Endometrial microvascular endothelial cells (primary cell): ENCODE results near the gene ADGRA1. TPM values are rescaled to one million over a fixed set of nuclear protein-coding genes. Genes with fewer than 3 reads are reported as not detected.

Experiments used
- in situ Hi-C: cut with HindIII; loops from 2 replicates; pipeline ENCODE4 v1.10.0; 2017; ENCODE audit warnings: low sequenced_read_pairs, low pct_unique_long_range_greater_than_20kb; ENCODE audit errors: inconsistent ontology term
- total RNA-seq: library from RNA; depleted of rRNA; stranded (reverse); fragments of >200 nt; gene quantifications from one replicate; pipeline ENCODE4 v1.2.3, GENCODE V29; 2015; ENCODE audit errors: inconsistent ontology term

The ADGRA1 gene
- total RNA-seq, 1 donor from 2014 or later, result not detected

DNA sequence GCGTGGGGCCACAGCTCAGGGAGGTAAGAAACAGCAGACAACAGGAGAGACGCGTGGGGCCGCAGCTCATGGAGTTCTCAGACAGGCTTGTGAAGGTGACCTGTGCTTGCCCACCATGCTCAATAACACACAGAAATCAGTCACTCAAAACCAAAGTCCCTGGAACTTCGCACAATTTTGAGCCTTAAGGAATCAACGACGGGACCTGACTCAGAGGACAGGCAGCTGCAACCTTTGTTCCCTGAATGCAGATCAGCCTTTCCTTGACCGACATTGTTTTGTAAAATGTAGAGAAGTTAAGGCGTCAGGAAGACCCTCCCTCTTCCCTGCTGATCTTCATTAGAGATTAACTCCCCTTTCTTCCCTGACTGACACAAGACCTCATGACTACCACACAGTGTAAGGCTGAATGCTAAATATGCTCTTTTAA is 63.8 kb downstream of the ADGRA1 start:
- in situ Hi-C loops, result loop anchor here (25.0 kb wide), 2 partner anchors 114 to 214 kb away; partner anchors contain the start of gene CFAP46

DNA sequence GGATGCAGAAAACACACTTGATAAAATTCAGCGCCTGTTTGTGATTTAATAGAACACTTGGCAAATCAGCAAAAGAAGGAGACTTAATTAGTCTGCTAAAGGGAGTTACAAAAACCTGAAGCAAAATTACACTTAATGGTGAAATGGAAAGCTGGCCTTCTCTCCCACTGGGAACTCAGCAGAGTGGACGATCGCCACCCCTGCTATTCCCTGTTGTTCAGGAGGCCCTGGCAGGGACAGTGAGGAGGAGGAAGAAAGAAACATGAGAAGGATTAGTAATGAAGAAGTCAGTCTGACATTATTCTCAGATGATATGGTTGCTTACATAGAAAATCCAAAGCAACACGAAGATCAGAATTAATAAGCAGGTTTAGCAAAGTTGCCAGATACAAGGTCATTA is 66.7 kb downstream of the ADGRA1 start:
- in situ Hi-C loops, result loop anchor here (25.0 kb wide), 2 partner anchors 117 to 217 kb away; partner anchors contain the start of gene CFAP46

DNA sequence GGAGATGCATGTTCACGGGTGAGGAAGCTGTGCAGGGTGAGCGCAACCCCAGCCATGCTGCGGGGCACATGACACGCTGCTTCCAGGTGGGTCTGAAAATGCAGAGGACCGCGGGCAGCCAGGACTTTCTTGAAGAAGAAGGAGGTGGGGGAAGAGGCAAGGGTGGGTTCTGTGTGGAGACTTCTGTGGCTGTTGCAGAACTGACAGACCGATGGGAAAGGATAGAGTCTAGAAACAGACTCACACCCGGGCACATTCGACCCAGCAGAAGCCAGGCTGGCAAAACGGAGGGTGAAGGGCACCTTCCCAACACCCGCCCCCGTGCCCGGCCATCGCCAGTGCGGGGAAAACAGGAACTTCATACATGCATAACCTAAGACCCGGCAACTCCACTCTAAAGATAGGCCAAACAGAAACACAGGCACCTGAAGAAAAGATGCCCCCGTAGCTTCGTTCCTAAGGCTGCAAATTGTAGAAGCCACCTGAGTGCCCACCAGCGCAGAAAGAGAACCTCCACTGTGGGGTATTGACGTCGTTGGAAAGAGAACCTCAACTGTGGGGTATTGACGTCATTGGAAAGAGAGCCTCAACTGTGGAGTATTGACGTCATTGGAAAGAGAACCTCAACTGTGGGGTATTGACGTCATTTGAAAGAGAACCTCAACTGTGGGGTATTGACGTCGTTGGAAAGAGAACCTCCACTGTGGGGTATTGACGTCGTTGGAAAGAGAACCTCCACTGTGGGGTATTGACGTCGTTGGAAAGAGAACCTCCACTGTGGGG is 67.5 kb downstream of the ADGRA1 start:
- in situ Hi-C loops, result loop anchor here (25.0 kb wide), 2 partner anchors 118 to 218 kb away; partner anchors contain the start of gene CFAP46

DNA sequence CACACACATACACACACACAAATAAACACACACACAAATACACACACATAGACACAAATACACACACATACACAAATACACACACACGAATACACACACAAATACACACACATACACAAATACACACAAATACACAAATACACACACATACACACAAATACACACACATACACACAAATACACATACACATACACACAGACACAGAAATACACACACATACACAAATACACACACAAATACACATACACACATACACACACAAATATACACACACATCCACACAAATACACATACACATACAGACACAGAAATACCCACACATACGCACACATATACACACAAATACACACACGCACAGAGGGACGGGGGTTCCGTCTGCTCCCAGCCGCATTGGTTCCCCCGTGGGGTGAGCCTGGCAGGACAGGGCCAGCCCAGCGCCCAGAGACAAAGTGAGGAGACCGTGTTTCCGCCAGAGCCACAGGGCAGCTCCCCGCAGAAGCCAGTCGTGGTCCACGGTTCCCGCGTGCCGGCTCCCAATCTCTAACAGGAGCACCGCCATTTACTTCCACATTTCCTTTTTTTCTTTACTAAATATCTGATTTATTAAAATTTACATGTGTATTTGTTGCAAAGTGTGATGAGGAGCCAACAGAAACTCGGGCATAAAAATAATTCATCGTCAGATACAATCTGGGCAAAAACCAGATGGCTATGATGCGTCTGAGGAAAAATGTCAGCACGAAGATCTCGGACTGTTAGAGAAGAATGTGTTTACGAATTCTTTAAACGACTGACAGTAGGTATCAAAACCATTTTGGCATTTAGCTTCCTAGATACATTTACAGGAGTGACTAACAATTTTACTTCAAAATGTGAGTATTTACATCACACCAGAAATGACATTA is 69.2 kb downstream of the ADGRA1 start:
- in situ Hi-C loops, result loop anchor here (25.0 kb wide), 2 partner anchors 120 to 220 kb away; partner anchors contain the start of gene CFAP46

- in situ Hi-C loops, result loop anchor here (25.0 kb wide), 2 partner anchors 121 to 221 kb away; partner anchors contain the start of gene CFAP46
Observed at GRCh38 chr10:133157662-133158436, 70.1 kb downstream of the ADGRA1 start.

DNA sequence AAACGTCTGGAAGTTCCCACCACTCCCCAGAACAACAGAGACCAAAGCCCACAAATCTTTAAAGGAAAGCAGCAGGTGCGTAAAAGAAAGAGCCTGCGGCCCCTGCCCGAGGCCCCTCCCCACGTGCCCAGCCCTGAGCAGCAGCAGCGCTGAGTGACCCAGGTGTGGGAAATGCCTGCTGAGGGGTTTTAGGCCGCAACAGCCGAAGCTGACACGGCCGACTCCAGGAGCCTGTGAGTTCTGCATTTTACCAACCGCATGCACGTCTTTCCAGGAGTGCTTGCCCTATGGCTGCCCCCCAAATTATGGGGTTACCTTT is 70.7 kb downstream of the ADGRA1 start:
- in situ Hi-C loops, result loop anchor here (25.0 kb wide), 2 partner anchors 121 to 221 kb away; partner anchors contain the start of gene CFAP46

- in situ Hi-C loops, result loop anchor here (25.0 kb wide), 2 partner anchors 122 to 222 kb away; partner anchors contain the start of gene CFAP46
Observed at GRCh38 chr10:133158756-133159610, 71.3 kb downstream of the ADGRA1 start.

DNA sequence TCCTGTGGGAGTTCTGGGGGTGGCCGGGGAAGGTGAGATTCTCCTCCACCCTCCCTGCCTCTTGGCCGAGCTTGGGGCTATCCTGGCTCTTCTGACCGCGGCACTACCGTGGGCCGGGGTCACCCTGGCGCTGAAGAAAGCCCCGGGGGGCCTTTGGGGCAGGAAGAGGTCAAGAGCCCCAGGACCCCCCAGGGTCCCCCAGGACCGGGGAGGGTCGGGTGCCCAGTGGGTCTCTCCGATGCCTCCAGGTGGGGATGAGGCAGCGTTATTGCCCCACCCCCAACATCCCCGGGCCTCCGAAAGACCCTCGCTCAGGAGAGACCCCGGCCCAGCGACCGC is 71.9 kb downstream of the ADGRA1 start:
- in situ Hi-C loops, result loop anchor here (25.0 kb wide), 2 partner anchors 122 to 222 kb away; partner anchors contain the start of gene CFAP46

DNA sequence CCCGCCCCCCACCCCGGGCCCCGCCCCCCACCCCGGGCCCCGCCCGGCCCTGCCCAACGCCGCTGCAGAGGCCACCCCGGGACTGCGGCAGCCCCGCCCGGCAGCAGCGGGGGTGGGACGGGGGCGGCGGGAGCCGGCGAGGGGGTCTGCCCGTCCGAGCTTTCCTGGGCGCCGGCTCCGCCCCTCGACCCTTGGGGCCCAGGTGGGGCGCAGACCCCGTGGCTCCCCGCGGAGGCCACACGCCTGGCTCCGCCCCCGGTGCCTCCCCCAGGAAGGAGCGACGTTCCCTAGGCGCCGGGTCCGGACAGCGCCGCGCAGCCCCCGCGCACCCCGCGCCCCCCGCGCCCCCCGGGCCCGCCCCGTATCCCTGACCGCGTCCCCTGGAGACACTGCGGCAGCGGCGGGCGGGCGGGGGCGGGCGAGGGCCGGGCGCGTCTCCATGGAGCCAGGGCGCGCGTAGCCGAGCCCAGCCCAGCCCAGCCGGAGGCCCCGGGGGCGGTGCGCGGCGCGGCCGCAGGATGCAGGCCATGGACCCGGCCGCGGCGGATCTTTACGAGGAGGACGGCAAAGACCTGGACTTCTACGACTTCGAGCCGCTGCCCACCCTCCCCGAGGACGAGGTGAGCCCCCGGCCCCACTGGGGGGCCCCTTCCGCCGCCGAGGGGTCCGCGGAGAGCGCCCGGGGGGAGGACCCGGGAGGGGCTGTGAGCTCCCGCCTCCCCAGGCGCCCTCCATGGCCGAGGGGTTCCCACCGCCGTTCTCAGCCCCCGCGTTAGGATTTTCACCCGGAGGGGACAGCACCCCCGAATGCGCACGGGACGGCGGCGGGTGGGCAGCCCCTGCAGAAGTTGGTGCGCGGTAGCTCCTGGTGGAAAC is 72.5 kb downstream of the ADGRA1 start, which contains the start of gene KNDC1:
KNDC1 (plus strand) TSS at position 270 of the 876 bp plus-strand sequence; CDS start at position 519, 249 bp downstream.
- in situ Hi-C loops, result loop anchor here (25.0 kb wide), 2 partner anchors 123 to 223 kb away; partner anchors contain the start of gene CFAP46

- in situ Hi-C loops, result loop anchor here (25.0 kb wide), 2 partner anchors 124 to 224 kb away; partner anchors contain the start of gene CFAP46
Observed at GRCh38 chr10:133160826-133161471, 73.2 kb downstream of the ADGRA1 start.

- in situ Hi-C loops, result loop anchor here (25.0 kb wide), 2 partner anchors 124 to 224 kb away; partner anchors contain the start of gene CFAP46
Observed at GRCh38 chr10:133161486-133162109, 73.9 kb downstream of the ADGRA1 start.

DNA sequence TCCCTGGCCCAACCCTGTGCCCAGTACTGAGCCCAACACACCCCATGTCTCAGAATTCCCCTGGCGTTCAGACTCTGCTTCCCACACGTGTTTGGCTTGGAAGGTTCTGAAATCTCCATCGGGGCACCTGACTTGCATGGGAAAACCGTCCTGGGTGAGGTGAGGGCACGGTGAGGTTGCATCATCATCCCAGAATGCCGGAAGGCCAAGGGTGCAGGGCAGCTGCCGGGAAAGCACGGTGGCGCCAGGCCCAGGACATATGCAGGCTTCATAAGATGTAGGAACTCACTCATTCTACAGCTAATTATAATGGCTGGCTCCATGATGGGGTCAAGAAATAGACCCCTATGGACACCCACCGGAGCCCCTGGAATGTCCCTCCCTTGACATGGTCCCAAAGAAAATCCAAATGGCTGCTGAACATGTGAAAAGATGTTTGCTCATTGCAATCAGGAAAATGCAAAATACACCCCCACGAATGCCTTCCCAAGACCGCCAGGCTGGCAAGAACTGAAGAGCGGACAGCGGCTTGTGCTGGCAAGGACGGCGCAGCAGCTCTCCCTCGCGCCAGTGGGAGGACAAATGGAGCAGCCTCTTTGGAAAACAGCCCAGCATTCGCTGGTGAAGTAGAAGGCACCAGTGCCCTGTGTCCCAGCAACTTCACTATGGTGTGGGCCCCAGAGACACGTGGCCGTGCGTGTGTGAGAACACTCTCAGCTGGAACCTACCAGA is 74.6 kb downstream of the ADGRA1 start:
- in situ Hi-C loops, result loop anchor here (25.0 kb wide), 2 partner anchors 125 to 225 kb away; partner anchors contain the start of gene CFAP46

DNA sequence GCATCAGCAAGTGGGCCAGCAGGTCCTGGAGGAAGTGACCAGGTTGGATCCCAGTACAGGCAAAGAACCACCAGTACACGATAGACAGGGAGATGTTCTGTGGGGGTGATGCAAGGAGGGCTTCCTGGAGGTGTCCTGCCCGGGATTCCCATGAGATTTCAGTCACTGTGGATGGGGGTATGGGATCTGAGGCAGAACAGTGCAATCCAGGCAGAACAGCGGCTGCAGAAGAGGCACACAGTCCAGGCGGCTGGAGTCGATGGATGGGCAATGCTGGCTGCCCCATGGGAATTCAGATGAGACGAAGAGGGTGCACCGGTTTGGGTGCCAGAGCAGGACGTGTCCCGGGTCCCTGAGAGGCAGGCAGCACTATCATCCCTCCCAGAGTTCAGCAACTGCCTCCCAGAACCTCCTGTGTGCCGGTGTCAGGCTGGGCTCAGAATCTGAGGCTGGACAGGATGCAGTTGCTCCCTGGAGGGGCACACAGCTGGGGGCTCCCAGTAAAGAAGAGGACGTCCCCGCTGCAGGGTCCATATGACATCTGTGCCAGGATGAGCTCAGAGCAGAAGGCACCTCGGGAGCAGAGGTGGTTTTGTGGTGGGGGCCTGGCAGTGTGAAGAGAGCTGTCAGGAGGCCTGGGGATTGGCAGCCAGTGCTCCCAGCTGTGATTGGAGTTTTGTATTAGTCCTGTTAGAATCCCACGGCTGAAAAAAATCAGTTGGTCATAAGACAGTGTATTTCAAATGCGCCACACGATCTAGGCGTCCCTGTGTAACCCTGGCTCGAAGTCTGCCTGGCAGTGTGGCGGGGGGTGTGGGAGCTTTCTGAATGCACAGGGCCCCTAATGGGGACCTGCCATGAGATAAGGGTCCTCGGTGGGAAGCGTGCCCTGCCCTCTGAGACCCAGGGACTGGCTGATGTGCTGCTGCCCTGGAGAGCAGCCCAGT is 75.5 kb downstream of the ADGRA1 start:
- in situ Hi-C loops, result loop anchor here (25.0 kb wide), 2 partner anchors 126 to 226 kb away; partner anchors contain the start of gene CFAP46
